GM18858 (cell line): Measurements from ENCODE around the gene SLC26A1.

Experiments used
- ATAC-seq: cut with Tn5 transposase; IDR thresholded peaks from one replicate; pipeline ENCODE4 v1.9.1; 2021; ENCODE audit not compliant: unreplicated experiment

Gene SLC26A1, protein sequence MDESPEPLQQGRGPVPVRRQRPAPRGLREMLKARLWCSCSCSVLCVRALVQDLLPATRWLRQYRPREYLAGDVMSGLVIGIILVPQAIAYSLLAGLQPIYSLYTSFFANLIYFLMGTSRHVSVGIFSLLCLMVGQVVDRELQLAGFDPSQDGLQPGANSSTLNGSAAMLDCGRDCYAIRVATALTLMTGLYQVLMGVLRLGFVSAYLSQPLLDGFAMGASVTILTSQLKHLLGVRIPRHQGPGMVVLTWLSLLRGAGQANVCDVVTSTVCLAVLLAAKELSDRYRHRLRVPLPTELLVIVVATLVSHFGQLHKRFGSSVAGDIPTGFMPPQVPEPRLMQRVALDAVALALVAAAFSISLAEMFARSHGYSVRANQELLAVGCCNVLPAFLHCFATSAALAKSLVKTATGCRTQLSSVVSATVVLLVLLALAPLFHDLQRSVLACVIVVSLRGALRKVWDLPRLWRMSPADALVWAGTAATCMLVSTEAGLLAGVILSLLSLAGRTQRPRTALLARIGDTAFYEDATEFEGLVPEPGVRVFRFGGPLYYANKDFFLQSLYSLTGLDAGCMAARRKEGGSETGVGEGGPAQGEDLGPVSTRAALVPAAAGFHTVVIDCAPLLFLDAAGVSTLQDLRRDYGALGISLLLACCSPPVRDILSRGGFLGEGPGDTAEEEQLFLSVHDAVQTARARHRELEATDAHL

GRCh38 chr4:993111-994029, at the start of gene SLC26A1:
Gene SLC26A1, minus strand, starts transcription at chr4:993404. Its CDS starts 1,701 bp downstream, at chr4:991703.
- no peak for ATAC-seq

- ATAC-seq = no peak
Observed at GRCh38 chr4:1042352-1043055, 49.3 kb upstream of the SLC26A1 start.

DNA sequence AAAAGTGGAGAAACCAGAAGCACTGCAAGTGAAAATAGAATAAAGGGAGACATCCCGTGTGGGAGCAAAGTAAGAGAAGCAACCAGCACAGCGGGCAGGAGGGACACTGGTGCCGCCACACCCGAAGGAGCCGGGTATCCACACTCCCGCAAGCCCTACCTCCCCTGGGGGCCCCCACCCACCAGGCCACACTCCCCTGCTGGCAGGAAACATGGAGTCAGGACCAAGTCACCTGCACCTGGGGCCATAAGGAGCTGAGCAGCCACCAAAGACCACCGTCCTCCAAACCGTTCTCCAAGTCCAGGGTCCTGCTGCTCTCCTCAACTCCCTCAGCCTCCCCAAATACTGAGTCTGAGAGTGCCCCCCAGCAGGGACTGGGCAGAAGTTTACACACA, 48.7 kb upstream of the SLC26A1 start:
- ATAC-seq = no peak

DNA sequence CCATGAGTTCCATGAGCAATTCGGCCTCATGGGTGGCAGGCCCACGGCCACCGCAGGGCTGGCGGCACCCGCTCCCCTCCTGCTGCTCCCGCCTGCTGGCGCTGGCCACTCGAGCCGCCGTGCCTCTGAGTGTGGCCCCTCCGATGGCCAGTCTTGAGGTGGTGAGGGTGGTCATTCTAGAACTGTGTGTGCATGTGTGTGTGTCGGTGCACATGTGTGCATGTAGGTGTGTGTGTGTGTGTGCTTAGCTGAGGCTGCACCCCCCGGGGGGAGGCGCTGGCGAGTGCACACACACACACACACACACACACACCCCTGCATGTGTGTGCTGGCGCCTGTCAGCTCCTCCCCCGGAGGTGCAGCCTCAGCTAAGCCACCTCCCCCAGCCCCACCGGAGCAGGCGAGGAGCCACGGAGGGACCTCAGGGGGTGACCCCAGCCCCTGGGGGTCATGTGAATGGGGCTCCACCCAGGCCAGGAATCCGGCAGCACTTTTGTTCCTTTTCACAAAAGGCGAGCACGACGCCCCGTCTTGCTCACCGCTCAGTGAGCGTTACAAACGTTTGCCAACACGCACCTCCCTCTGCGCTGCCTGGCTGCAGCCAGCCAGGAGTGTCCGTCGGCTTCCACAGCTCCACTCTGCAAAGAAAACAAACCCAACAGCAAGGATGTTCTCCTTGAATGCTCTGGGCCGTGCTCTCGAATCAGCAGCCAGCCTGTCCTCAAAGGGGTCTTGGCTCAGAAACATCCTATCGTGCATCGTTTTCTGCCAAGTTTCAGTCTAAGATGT, 48.1 kb upstream of the SLC26A1 start:
- ATAC-seq = no peak

DNA sequence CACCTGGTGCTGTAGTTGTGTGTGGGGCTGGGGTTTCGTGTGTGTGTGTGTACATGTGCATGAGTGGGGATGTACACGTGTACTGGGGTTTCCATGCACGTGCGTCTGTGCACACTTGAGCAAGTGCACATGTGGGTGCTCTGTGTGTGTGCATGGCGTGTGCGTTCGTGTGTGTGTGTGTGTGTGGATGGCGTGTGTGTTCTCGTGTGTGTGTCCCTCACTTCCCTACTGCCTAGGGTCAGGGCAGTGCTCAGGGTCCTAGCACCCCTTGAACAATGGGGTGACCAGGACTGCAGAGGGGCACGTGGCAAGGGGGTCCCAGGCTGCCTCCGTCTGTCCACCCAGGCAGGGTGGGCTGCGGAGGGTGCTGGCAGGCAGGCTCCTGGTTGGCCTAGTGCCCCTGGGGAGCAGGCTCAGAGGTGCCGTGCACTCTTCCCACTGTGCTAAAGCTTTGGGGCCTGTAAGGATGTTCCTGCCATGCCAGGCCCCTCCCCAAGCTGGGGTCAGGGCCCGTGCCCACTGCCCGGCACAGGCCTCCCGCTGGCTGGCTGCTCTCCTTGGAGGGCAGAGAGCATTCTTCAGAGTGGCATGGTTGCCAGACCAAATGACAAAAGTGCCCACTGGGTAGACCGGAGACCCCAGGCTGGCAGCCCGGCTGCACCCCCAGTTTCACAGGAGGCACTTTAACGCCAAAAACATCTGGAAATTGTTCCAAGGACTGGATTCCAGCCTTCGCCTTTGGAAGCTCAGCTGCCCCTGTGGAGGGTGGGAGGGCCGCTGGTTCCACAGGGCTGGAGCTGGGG, 47.3 kb upstream of the SLC26A1 start:
- ATAC-seq = no peak

GRCh38 chr4:1039493-1040343, 46.5 kb upstream of the SLC26A1 start:
- ATAC-seq = no peak

DNA sequence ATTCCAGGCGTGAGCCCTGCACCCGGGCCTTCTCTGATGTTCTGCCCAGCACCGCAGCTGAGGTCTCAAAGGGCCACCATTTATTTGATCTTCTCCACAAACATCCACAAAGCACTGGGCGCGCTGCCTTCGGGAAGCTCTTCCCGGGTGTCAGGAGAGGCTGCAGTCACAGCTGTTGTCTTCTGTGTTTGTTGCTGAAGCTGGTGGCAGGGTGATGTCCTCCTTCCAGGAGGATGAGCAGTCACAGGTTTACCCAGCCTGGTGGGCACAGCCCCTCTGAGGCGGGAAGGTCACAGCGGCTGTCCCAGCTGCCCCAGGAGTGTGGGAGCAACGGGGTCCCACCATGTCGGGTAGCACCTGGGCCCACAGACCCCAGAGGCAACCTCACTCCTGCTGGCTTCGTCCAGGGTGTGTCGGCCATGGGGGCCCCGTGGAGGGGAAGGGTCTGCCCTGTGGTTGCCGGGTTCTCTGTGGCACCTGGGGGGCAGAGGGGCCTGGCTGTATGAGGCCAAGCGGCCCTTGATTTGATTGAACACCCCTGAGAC, 45.8 kb upstream of the SLC26A1 start:
- no peak for ATAC-seq

- no peak for ATAC-seq
Observed at GRCh38 chr4:1036976-1037810, 44.0 kb upstream of the SLC26A1 start.

GRCh38 chr4:1036095-1036494, 42.9 kb upstream of the SLC26A1 start:
- no peak for ATAC-seq

DNA sequence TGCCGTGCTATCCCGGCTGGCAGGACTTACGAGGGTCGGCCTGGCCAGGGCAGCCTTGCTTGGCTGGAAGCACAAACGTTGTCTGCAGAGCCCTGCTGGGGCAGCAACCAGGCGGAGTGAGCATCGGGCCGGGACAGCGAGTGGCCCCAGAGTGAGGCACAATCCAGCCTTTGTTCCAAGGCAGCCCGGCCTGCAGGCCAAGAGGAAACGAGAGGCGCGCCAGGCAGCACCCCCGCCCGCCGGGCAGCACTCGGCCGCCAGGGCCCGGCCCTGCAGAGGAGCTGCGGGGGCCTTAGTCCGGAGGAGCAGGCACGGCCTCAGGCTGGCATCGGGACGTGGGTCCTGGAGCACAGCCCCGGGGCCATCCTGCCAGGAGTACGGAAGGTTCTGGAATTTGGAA, 42.3 kb upstream of the SLC26A1 start:
- ATAC-seq = no peak

GRCh38 chr4:1033840-1034551, 40.8 kb upstream of the SLC26A1 start:
- no peak for ATAC-seq

DNA sequence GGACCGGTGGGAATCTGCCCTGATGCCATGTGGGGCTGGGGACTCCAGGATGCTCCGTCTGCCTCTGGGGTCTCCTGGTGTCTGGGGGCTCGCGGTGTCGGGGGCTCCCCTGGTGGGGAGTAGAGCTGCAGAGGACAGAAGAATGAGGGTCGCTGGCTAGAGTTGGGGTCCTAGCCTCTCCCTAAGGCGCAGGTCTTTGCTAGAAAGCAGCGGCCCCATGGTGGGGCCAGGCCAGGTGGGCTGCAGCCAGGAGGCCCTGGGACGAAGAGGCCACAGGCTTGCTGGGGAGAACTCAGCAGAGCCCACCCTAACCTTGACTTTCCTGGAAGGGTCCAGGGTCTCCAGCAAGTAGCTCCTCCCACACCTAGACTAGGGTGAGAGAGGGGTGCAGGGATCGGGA, 39.7 kb upstream of the SLC26A1 start:
- ATAC-seq = no peak

DNA sequence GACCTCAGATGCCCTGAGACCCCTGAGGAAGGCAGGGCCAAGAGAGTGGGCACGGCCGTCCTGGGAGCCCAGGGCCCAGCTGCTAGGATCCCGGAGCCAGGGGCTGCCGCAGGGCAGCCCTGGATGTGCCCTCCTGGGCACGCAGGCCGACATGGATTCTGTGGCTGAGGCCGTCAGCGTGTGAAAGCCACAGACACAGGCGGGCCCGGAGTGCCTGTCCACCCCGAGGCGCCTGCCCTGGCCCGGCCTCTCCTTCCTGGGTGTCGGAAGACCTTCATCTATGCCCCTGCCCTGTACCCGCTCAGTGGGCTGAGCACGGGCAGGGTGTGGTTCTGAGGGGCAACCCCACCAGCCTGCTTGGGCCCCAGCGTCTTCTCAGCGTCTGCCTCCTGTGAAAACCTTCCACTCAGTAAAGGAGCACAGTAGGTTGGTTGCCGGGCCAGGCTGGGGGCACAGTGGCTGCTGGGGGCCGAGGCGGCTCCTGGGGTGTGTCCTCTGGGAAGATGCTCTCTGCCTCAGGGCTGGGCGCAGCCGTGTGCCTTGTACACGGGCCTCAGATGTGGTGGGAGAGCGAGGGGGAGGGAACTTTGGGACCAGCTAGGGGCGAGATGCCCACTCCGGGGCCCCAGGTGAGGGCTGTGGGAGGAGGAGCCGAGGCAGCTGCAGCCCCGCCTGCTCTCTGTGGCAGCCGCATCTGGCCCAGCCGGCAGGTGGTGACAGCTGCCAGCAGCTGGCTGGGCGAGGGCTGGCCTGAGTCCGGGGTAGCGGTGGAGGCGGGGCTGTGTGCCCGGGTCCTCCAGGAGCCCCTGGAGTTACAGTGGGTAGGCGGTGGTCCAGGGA, 39.0 kb upstream of the SLC26A1 start:
- no peak for ATAC-seq

- ATAC-seq = no peak
Observed at GRCh38 chr4:1031346-1031745, 38.1 kb upstream of the SLC26A1 start.

GRCh38 chr4:1030559-1030958, 37.4 kb upstream of the SLC26A1 start:
- no peak for ATAC-seq

GRCh38 chr4:1030031-1030430, 36.8 kb upstream of the SLC26A1 start:
- no peak for ATAC-seq
